RWPE1 (cell line): ENCODE data around the gene KRTAP4-12.
A peak's percentile ranks its signal among the peaks of the same experiment; 100 is the strongest.
"Not testable (repeated sequence)": the region's sequence is repeated elsewhere in the genome, so short reads cannot be mapped to it uniquely, and the experiment has no call there.

Source experiments
- CTCF ChIA-PET: fragments of 350-600 bp; sonication (Branson Sonifier 250); formaldehyde crosslinking; extraction: SDS; loops from one replicate; lab custom pipeline; 2021; lab: Yijun Ruan, JAX
- POLR2A ChIA-PET: fragments of 400-600 bp; formaldehyde crosslinking; extraction: SDS; loops from one replicate; lab custom pipeline; 2020; ENCODE audit warnings: antibody characterized with exemption; ENCODE audit not compliant: low non-redundant PET; lab: Yijun Ruan, JAX
- DNase-seq: peaks from one replicate; pipeline ENCODE4 v3.0.0; 2012; ENCODE audit warnings: low spot score
- H3K27ac ChIP-seq: fragments of 450-650 bp; 2 replicates; pipeline ENCODE4 v1.5.1; 2017
- CTCF ChIP-seq: fragments of 450-650 bp; conservative IDR thresholded peaks from 2 replicates; pipeline ENCODE4 v1.5.1; 2017; ENCODE audit warnings: low read depth, mild to moderate bottlenecking

The KRTAP4-12 gene

GRCh38 chr17:41101586-41102259 lies 22.3 kb downstream of the KRTAP4-12 start, which contains the start of gene KRTAP4-16:
TSS of gene KRTAP4-16 (minus strand) at chr17:41102209. CDS start at chr17:41102209, 0 bp downstream.
- no peak within 1 kb of the TSS for H3K27ac ChIP-seq
- ChIA-PET POLR2A (no interaction called here), CTCF (no interaction called here)
- TF ChIP-seq CTCF, result no peak
- no peak for DNase-seq

DNA sequence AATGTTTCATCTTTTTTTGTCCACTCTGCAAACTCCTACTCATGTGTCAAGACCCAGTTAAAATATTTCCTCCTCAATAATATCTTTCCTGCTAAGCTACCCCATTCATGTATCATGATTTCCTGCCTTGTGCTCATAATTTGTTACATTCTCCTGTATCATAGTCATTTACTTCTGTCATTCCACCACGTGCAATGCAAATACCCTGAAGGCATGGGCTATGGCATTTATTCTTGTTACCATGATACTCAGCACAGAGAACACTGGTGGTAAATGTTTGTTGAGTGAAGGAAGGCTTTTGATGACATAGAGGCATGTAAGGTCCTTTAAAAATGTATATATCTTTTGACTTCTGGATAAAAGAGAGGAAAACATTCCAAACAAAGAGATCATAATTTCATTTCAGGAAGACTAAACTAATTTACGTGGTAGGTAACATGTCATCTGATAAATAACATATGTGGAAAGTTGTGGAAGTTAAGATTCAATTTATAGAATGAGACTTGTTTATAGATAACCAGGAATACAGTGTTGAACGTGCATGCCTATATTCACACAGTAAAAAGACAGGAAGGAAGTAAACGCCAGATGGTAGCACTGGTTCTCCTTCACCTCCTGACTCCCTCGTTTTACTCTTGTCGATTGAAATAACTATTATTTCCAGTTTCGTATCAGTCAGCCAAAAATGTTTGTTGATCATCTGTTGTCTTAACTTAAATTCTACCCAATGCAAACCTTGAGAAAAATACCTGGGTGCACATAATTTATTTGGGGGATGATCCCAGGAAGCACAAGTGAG lies 24.1 kb downstream of the KRTAP4-12 start:
- H3K27ac ChIP-seq, CTCF ChIA-PET: not testable (repeated sequence)
- DNase-seq, result peak; percentile 46
- POLR2A ChIA-PET, result interaction anchor here (0.6 kb wide), 1 partner anchor 157 kb away, joined by 3 read pairs; no protein-coding TSS in a partner anchor

GRCh38 chr17:41098481-41098880 lies 25.5 kb downstream of the KRTAP4-12 start:
- DNase-seq, result peak; percentile 23
- ChIA-PET POLR2A (no interaction called here), CTCF (no interaction called here)

GRCh38 chr17:41098042-41098441 lies 25.9 kb downstream of the KRTAP4-12 start, which contains the start of gene KRTAP4-8:
TSS of gene KRTAP4-8 (minus strand) at chr17:41098142. CDS start at chr17:41098084, 58 bp downstream.
- peak within 1 kb of the TSS; percentile 53; the same call in 1 of the 2 replicates for H3K27ac ChIP-seq
- ChIA-PET CTCF (no interaction called here), POLR2A (no interaction called here)
- TF ChIP-seq CTCF, result no peak
- DNase-seq, result no peak

More at GRCh38 chr17:41098481-41098880, 25.5 kb downstream of the KRTAP4-12 start:
- TF ChIP-seq CTCF, result no peak
- H3K27ac ChIP-seq, result peak overlapping the region; percentile 53; the same call in 1 of the 2 replicates

- no peak overlapping the region for H3K27ac ChIP-seq
- POLR2A ChIA-PET, result no interaction called here
- TF ChIP-seq CTCF, result no peak
- CTCF ChIA-PET, result no interaction called here
- no peak for DNase-seq
Observed at GRCh38 chr17:41096055-41096454, 27.9 kb downstream of the KRTAP4-12 start.

GRCh38 chr17:41088760-41089352 lies 35.1 kb downstream of the KRTAP4-12 start:
- H3K27ac ChIP-seq, POLR2A ChIA-PET, DNase-seq, CTCF ChIA-PET: not testable (repeated sequence)

DNA sequence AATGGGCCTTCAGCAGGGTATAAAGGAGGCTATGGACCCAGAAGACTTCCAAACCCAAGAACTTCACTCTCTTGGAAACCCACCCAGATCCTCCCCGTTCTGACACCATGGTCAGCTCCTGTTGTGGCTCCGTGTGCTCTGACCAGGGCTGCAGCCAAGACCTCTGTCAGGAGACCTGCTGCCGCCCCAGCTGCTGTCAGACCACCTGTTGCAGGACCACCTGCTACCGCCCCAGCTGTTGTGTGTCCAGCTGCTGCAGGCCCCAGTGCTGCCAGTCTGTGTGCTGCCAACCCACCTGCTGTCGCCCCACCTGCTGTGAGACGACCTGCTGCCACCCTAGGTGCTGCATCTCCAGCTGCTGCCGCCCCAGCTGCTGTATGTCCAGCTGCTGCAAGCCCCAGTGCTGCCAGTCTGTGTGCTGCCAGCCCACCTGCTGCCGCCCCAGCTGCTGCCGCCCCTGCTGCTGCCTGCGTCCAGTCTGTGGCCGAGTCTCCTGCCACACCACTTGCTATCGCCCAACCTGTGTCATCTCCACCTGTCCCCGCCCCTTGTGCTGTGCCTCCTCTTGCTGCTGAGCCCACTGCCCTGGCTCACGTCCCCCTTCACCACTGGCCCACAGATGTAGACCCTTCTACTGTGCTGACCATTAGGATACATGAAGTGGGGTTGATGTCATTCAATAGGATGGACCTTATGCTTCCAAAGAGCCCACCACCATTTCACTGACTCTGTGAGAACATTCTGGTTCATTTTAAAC lies 39.7 kb downstream of the KRTAP4-12 start, which contains the start of gene KRTAP4-7:
Gene KRTAP4-7, plus strand, starts transcription at position 51 of the 757 bp plus-strand sequence. Its CDS starts 57 bp downstream, at position 108.
- CTCF ChIA-PET, H3K27ac ChIP-seq, POLR2A ChIA-PET, DNase-seq: not testable (repeated sequence)

DNA sequence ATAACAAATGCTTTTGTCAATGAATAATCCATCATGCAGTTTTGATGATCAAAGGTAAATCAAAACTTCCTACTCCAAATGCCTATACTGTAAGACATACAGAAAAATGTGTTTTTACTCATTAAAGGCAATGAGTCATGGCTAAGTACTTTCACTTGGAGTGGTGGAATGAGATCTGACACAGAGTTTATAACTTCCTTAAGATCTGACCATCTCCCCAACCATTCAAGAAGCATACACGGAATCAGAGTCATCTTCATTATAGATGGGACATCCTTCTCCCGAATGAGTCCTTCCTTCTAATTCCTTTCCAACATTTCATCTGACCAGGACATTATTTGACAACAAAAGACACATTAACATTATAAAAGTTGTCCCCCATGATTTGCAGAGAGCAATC lies 40.6 kb downstream of the KRTAP4-12 start:
- H3K27ac ChIP-seq, POLR2A ChIA-PET, DNase-seq, CTCF ChIA-PET: not testable (repeated sequence)
